Measurements from ENCODE around the gene DENND4A. TPM values are rescaled to one million over a fixed set of nuclear protein-coding genes. Genes with fewer than 3 reads are reported as not detected.

Gene DENND4A
- total and polyA plus RNA-seq, 9 of the 15 experiments (the other 6 are each of a cell fraction or from before 2014, with no cell fraction given), result 6.8 to 32.3 (median 19.9) TPM

DNA sequence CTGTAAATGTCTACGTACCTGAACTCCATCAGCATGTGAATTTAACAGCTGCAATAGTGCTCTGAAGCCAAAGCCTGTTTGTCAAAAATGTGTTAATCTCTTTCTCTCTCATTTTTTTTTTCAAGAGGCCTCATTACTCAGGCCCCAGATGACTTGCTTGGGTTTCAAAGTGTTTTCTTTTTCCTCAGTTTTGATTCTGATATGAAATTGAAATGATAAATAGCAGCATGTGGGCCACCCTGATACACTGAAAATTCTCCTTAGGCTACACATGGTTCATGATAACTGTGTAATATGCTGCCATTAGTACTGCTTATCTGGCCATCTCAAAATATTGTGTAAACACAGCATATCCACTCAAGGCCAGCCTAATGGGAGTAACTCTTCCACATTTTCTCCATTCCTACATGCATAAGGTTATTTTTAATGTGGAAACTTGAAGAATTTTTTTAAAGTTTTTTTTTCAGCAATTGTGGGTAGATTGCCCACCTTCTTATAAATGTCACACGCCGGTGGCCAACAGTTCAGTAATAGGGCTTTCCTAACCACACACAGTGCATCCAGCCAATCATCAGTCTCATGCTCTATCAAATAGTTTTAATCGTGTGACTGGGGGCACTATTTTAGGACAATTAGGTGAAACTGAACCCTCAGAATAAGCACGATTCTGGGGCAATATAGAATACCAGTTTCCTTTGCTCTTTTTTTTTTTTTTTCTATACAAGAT lies 13.1 kb upstream of the DENND4A start (continued):
- no peak for TF ChIP-seq ZNF146 (CRISPR knock-in tag; IDR thresholded peaks at IDR 0.05; ENCODE audit: unreplicated experiment)
- TF ChIP-seq ATF6 (CRISPR knock-in tag; IDR thresholded peaks at IDR 0.05), result no peak
- peak; percentile 86 for TF ChIP-seq ZKSCAN8 (CRISPR knock-in tag; IDR thresholded peaks at IDR 0.05)
- TF ChIP-seq, protein P1, sequence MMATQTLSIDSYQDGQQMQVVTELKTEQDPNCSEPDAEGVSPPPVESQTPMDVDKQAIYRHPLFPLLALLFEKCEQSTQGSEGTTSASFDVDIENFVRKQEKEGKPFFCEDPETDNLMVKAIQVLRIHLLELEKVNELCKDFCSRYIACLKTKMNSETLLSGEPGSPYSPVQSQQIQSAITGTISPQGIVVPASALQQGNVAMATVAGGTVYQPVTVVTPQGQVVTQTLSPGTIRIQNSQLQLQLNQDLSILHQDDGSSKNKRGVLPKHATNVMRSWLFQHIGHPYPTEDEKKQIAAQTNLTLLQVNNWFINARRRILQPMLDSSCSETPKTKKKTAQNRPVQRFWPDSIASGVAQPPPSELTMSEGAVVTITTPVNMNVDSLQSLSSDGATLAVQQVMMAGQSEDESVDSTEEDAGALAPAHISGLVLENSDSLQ (IDR thresholded peaks at IDR 0.05), result peak; percentile 72
- TF ChIP-seq SMARCE1 (IDR thresholded peaks at IDR 0.05), result peak; percentile 98
- no peak for TF ChIP-seq ZNF324 (CRISPR knock-in tag; IDR thresholded peaks at IDR 0.05)
- TF ChIP-seq KLF16 (IDR thresholded peaks at IDR 0.05), result peak; percentile 87
- peak; percentile 30; the same call in 1 of the 2 replicates for TF ChIP-seq REST (IDR thresholded peaks at IDR 0.05; ENCODE audit: borderline replicate concordance)
- TF ChIP-seq REST (CRISPR knock-in tag; IDR thresholded peaks at IDR 0.05; ENCODE audit: low read depth), result no peak
- TF ChIP-seq ZBTB11 (CRISPR knock-in tag; IDR thresholded peaks at IDR 0.05), result peak in 1 of 3 experiments; percentile 76; a peak in 2 of 6 replicates
- peak; percentile 54; the same call in 1 of the 2 replicates for TF ChIP-seq ZFX (CRISPR knock-in tag; IDR thresholded peaks at IDR 0.05)
- no peak for TF ChIP-seq SAFB (IDR thresholded peaks at IDR 0.05; ENCODE audit: borderline replicate concordance, low read depth, low read length)
- peak; percentile 93 for TF ChIP-seq LEF1 (IDR thresholded peaks at IDR 0.05)
